ENCODE data around the gene KLK8.
"Not testable (repeated sequence)": the region's sequence is repeated elsewhere in the genome, so short reads cannot be mapped to it uniquely, and the experiment has no call there.

Gene KLK8

DNA sequence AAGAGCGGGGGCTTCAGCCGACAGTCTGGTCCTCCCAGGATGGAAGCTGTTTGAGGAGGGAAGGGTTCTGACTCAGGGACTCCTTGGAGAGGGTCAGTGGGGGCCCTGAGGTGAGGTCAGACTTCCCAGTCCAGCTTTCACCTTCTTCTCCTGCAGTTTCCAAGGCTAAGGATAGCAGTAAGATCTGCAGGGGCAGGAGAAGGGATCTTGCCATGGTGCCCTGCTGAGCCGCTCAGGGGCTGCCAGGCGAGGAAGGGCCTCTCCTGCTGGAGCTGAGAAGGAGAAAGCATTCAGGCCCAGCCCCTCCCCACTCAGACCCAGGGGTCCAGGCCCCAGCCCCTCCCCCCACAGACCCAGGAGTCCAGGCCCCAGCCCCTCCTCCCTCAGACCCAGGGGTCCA is 19.2 kb downstream of the KLK8 start:
- no peak for DNase-seq (ENCODE audit: low read depth)

DNA sequence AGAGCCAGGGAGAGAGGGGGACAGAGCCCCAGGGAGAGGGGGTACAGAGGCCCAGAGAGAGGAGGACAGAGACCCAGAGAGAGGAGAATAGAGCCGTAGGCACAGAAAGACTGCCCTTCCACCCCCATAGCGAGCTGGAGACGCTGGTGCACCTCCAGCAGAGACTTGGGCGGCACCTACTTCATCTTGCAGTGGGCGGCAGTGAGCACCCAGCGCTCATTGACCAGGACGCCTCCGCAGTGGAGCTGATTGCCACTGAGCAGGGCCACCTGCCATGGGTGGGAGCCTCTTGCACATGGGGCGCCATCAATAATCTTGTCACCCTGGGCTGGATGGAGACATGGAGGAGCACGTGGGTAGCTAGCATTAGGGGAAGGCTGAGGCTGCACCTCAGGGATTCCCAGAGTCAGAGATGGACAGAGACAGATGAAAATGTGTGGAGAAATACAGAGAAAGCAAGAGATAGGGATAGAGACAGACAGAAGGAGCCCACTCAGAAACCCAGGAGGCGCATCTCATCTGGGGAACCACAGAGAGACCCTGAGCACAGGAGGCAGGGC is 19.7 kb downstream of the KLK8 start:
- no peak for DNase-seq (ENCODE audit: low read depth)

DNA sequence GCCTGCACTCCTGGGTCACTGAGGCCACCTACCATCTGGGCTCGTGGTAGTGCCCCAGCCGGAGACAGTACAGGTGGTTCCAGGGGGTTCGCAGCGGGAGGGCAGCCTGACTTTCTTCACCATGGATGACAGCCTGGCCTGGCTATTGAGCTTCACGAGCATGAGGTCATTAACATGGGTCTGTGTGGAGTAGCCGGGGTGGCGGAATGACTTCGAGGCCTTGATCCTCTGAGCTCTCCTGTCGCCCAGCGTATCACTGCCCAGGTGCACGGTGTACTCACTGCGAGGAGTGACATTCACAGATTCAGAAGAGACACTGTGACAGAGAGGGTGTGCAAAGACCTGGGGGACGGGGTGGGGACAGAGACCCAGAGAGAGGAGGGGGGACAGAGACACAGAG is 21.2 kb downstream of the KLK8 start:
- DNase-seq (ENCODE audit: low read depth) = no peak

DNA sequence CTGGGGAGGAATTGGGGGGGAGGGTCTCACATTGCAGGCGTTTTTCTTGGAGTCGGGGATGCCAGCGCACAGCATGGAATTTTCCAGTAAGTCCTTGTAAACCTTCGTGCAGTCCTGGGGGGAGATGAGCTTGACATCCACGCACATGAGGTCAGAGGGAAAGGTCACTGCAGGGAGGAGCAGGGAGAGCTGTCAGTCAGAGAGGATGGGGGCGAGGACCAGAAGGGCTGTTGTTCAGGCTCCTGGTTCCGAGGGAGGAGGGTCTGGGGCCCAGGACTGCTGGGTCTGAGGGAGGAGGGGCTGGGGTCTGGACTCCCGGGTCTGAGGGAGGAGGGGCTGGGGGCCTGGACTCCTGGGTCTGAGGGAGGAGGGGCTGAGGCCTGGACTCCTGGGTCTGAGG is 21.6 kb downstream of the KLK8 start:
- DNase-seq (ENCODE audit: low read depth) = no peak

DNA sequence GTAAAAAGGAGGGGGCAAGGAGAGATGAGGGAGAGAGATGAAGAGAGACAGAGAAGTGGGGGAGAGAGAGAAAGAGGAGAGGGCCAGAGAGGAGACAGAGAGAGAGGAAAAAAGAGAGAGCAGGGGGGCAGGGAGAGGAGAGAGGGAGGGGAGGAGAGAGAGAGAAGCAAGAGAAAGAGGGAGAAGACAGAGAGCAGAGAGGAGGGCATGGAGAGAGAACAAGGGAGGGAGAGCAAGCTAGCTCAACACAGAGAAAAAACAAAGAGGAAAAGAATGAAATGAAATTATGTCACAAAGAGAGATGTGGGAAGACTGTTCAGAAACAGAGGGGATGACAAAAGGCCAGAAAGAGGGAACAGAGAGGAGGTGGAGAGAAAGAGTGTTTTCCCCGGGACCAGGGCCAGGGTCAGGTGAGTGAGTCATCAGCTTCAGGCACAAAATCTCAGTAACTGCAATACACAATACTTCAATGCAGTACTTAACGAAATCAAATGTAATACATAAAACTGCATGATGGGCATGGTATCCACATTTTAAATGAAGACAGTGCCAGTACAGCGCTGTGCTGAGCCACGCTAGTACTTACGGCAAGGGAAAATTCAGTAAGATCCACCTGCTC is 22.5 kb downstream of the KLK8 start:
- DNase-seq (ENCODE audit: low read depth) = no peak

DNA sequence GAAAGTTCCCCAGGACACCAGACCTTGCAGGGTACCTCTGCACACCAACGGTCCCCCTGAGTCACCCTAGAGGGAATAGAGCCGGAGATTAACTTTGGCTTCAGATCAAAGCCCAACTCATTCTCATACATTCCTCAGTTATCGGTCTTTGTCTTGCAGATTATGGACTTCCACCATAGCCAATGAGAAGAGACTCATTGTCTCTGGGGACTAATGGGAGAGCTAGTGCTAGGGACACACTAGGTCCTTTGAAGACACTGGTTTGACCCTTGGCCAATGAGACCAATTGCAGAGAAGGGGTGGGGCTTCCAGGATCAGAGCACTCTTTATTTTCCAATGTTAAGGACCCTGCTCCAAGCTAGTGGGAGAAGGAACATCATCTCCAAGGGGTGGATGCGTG is 23.8 kb downstream of the KLK8 start:
- DNase-seq (ENCODE audit: low read depth) = no peak

DNA sequence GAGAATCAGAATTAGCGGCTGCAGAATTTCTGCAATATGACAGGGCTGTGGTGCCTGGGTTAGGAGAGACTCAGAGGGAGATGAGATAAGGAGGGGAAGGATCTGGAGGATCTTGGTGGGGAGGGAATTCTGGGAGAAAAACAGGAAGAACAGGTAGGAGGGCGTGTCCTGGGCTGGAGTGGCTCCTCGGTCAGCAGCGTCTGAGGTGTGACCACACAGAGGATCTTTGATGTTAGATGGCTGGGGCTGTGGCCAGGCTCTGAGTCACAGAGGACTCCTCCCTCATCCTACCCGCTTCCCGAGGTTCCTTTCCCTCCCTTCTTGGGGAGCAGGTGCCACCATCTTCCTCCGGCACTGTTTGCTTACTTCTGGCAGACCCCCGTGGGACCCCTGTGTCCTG is 25.6 kb downstream of the KLK8 start:
- no peak for DNase-seq (ENCODE audit: low read depth)

DNA sequence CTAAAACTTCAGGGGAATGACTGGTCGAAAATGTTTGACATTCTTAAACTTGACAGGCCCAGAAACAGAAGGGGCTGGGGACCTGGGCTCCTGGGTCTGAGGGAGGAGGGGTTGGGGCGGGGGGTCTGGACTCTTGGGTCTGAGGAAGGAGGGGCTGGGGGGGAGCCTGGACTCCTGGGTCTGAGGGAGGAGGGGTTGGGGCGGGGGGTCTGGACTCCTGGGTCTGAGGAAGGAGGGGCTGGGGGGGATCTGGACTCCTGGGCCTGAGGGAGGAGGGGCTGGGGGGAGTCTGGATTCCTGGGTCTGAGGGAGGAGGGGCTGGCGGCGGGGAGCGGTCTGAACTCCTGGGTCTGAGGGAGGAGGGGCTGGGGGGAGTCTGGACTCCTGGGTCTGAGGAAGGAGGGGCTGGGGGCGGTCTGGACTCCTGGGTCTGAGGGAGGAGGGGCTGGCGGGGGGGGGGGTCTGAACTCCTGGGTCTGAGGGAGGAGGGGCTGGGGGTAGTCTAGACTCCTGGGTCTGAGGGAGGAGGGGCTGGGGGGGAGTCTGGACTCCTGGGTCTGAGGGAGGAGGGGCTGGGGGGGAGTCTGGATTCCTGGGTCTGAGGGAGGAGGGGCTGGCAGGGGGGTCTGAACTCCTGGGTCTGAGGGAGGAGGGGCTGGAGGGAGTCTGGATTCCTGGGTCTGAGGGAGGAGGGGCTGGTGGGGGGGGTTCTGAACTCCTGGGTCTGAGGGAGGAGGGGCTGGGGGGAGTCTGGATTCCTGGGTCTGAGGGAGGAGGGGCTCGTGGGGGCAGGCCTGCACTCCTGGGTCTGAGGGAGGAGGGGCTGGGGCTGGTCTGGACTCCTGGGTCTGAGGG is 26.5 kb downstream of the KLK8 start:
- no peak for DNase-seq (ENCODE audit: low read depth)

DNA sequence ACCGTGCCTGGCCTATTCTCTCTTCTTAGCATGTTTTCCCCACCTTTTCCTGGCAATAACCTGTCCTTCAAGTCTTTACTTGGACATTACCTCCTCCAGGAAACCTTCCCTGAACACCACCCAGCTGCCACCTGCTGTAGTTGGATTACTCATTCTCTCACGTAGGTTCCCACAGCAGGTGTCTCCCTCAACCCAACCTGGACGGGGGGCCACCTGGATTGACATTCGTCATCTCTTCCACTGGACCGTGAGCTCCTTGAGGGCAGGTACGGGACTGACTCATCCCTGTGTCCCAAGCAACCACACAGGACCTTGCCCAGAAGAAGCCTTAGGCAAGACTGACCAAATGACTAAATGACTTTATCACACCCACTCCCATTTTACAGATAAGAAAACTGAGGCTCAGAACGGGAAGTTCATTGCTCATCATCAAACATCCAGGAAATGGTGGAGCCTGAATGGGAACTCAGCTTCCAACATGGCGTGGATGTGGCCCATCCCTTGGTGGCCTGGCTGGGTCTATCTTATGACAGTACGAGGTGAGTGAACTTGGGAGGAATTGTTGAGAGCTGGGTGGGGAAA is 28.5 kb downstream of the KLK8 start:
- DNase-seq (ENCODE audit: low read depth) = no peak

DNA sequence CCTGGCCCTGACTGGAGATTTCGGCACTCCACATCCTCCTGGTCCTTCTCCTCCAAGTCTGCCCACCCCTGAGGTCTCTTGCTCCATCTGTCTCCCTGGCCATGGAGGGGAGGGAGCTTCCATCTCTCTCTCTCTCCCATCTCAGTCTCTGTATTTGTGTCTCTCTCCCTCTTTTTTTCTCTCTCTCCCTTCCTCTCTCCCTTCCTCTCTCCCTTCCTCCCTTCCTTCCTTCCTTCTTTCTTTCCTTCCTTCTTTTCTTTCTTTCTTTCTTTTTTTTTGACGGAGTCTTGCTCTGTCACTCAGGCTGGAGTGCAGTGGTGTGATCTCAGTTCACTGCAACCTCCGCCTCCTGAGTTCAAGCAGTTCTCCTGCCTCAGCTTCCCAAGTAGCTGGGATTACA is 31.6 kb downstream of the KLK8 start:
- DNase-seq (ENCODE audit: low read depth) = not testable (repeated sequence)

DNA sequence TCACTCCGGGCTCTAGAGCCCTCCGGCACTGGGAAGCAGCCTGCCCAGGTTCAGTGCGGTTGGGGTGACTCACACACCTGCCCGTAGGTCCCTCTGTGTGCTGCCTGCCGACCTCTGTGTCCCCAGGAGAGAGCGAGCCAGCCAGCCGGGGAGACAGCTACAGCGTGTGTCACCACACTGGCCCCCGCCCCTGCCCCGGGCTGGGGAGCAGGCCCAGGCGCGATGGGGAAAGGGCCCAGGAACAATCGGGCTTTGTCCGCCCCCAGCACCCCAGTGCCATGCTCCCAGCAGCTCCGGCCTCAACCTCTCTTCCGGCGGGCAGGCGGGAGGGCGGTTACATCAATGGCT is 32.0 kb downstream of the KLK8 start, which contains the start of gene KLK6:
Gene KLK6, minus strand, starts transcription at position 179 of the 348 bp plus-strand sequence. CDS start 1,487 bp downstream, outside the sequence.
- DNase-seq (ENCODE audit: low read depth) = no peak

DNA sequence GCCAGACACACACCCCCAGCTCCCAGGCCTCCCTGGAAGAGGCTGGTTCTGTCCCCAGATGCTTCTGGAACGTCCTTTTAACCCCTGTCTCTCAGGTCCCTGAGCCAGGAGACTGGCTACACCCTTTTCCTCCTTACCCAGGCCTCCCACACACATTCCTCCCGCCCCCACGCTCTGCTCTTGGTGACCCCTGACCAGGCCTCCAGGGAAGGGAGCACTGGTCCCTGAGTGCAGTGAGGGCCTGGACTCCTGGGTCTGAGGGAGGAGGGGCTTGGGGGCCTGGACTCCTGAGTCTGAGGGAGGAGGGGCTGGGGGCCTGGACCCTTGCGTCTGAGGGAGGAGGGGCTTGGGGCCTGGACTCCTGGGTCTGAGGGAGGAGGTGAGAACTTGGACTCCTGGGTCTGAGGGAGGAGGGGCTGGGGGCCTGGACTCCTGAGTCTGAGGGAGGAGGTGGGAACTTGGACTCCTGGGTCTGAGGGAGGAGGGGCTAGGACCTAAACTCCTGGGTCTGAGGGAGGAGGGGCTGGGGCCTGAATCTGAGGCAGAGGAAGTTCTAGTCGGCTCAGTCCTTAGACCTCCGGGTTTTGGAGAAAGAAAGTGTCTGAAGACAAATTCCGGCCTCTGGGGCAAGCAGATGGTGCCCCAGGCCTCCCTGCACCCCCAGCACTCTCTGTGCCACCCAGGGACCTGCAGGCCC is 32.5 kb downstream of the KLK8 start:
- DNase-seq (ENCODE audit: low read depth) = no peak

DNA sequence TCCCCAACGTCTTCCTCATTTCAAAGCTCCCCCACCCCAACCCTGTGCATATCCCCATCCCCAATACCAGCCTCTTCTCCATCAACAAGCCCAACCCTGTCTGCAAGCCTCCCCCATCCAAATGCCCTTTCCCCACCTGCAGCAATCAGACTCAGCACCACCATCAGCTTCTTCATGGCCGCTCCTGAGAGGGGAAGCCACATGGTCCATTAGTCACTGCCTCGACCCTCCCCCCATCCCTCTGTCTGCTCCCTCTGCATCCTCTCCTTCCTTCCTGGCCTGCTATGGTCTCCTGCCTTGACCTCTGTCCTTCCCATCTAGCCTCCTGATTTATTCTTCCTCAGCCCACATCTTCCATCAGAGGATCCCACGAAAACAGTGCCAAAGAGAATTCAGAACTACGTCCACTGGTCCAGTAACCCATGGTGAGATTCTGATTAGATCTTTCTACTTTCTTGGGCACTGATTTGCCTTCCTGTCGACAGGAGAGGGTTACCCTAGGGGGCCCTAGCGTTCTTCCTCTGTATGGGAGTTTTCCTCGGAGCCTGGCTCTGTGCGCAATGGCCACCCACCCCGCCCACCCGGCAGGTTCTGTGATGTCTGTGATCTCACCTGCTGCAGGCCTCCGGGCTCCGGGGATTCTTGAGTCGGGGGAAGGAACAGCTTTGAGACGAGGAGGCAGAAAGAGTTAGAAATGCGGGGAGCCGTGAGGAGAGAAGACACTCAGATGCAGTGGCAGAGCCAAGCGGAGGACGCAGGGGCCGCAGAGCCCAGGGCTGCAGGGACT is 33.3 kb downstream of the KLK8 start:
- DNase-seq (ENCODE audit: low read depth) = no peak

DNA sequence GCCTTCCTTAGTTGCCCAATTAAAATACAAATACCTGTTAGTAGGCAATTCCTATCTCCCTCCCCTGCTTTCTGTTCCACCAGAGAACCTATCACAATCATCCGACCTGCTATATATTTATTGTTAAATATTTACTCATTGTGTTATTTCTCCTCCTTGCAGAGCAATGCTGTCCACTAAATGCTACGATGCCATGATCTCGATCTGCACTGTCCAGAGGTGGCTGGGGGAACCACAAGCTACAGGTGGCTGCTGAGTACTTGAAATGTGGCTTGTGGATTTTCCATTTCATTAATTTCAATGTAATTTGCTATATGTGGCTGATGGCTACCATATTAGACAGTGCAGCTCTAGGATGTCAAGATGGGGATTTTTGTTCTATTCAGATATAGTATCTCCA is 37.1 kb downstream of the KLK8 start:
- no peak for DNase-seq (ENCODE audit: low read depth)

DNA sequence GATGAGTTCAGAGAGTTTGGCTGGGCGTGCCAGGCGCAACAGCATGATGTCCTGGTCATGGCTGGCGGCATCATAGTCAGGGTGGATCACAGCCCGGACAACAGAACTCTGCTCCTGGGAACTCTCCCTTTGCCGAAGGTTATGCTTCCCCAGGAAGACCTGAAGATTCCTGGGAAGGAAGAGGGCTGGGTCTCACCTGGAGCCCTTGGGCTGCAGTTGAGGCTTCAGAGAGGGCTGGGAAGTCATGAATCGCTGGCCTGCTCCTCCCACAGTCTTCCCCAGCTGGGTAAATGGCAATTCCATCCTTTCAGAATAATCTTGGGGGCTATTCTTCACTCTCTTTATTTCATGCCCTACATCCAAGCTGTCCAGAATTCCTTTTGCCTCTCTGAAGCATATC is 38.0 kb downstream of the KLK8 start:
- DNase-seq (ENCODE audit: low read depth) = no peak

DNA sequence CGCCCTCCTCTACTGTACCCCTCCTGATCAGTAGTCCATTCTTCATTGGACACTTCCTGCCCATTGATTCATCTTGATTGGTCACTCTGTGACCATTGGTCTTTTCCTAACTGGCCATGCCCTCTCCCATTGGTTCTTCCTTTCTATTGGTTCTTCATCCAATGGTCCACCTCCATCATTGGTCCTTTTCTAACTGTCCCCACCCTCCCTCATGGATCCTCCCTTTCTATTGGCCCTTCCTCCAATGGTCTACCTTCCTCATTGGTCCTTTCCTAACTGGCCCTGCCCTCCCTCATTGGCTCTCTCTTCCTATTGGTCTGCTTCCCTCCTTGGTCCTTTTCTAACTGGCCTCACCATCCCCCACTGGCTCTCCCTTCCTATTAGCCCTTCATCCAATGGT is 39.2 kb downstream of the KLK8 start:
- DNase-seq (ENCODE audit: low read depth) = no peak

DNA sequence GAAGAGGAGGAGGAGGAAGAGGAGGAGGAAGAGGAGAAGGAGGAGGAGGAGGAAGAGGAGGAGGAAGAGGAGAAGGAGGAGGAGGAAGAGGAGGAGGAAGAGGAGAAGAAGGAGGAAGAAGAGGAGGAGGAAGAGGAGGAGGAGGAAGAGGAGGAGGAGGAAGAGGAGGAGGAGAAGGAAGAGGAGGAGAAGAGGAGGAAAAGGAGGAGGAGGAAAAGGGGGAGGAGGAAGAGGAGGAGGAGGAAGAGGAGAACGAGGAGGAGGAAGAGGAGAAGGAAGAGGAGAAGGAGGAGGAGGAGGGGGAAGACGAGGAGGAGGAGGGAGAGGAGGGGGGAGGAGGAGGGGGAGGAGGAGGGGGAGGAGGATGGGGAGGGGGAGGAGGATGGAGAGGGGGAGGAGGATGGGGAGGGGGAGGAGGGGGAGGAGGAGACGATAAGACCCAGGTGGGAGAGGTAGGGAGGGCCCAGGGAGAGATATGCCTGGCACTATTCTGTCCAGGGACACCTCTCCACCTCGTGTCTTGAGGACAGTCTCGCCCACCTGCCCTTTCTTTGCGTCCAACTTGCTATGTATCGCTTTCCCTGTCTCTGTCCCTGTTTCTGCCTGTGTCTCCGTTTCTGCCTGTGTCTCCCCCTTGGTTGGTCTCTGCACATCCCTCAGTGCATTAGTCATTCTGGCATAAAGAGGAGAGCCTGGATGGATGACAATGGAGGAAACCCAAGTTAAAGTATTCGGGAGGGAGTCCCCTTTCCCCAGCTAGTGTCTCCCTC is 41.5 kb downstream of the KLK8 start:
- DNase-seq (ENCODE audit: low read depth) = no peak

DNA sequence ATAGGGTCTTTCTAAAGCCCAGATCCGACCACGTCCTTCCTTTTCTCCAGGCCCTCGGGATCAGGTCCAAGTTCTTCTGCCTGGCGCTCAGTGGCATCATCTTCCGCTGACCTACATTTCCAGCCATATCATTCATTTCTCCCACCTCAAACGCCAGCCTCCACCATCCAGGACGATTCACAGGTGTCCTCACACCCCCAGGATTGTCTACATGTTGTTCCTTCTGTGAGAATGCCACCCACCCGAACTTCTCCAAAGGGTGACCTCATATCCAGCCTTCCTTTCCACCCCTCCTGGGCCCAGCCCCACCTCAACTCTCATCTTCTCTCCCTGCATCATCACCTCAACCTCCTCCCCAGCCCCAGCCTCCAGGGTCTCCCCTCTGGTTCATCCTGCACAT is 43.8 kb downstream of the KLK8 start:
- no peak for DNase-seq (ENCODE audit: low read depth)

DNA sequence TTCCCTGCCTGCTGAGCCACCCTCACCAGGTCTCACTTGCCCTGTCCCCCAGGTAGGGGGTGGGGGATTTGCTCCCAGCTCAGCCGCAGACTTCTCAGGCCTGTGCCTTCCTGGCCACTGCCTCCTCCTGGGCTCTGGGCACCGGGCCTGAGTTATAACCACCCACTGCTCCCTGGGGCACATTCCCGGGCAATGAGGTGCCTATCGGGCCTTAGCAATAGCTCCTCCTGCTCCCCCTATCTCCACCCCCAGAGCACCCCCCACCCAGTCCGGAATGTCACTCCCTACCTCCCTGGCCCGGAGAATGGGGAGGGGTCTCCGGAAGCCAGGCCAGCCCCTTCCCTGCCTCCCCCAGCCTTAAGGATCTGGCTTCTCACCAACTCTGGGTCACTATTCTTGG is 48.5 kb downstream of the KLK8 start, which contains the start of gene KLK5:
Gene KLK5, minus strand, starts transcription at position 129 of the 400 bp plus-strand sequence. CDS start 381 bp downstream, outside the sequence.
- DNase-seq (ENCODE audit: low read depth) = no peak

DNA sequence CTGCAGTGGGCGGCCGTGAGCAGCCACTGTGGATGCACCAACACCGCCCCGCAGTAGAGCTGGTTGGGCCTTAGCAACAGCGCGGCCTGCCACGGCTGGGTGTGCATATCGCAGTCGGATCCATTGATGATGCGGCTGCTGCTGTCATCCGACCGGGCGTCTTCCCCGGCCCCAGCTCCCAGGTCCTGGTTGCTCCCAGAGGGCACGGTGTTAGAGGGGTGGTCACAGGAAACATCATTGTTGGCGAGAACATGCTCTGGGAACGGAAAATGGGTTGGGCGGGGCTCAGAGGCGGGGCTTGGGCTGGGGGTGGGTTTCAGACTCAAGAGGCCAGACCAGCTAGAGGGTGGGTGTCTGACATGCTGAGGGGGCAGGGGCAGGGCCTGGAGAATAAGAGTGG is 51.5 kb downstream of the KLK8 start:
- DNase-seq (ENCODE audit: low read depth) = no peak

DNA sequence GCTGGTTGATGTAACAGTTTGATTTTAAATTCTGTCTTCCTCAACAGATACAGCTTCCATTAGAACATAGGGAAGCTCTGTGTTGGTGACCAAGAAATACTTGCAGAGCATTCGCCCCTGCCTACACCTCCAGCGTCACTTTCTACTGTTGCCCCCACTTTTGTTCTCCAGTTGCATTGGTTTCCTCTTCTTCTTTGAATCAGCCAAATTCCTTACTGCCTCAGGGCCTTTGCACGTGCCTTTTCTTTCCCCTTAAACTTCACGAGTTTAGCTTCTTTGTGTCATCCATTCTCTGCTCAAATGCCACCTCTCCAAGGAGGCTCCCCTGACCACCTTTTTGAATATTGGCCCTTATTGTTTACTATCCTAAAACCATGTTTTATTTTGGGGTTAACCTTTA is 54.3 kb downstream of the KLK8 start:
- DNase-seq (ENCODE audit: low read depth) = no peak

All from GM04504 (cell line).